ENCODE measurements around the gene STX1B. TPM values are rescaled to one million over a fixed set of nuclear protein-coding genes. Genes with fewer than 3 reads are reported as not detected.

STX1B gene
- total RNA-seq, 1 donor from 2014 or later = 0.32 TPM

DNA sequence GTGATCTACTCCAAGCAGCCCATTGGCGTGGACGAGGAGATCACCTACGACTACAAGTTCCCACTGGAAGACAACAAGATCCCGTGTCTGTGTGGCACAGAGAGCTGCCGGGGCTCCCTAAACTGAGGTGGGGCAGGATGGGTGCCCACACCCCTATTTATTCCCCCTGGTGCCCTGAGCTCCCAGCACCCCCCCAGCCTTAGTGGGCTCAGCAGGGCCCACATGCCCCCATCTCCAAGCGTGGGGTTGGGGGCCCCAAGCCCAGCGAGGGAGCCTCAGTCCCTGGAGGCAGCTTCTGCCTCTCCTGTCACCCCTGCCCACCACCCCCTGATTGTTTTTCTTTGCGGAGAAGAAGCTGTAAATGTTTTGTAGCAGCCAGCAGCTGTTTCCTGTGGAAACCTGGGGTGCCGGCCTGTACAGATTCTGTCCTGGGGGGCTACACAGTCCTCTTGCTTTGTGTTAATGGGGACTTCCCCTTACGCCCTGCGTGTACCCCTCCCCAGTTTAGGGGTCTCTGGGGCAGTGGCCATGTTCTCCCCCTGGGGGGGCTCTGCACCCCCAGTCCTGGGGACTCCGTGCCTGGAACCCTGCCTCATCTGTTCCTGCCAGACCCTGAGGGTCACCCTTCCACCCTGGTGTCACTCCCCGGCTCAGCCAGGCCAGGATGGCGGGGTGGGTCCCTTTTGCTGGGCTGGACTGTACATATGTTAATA lies 26.4 kb downstream of the STX1B start:
- no peak overlapping the region for H3K27ac ChIP-seq
- ATAC-seq (no peak), DNase-seq (no peak)
- no peaks in the 10 kb centered on the region for H3K27me3 ChIP-seq (ENCODE audit: low read depth)
- peaks cover 13% of the 10 kb centered on the region for H3K4me1 ChIP-seq
- no peak overlapping the region for H3K4me3 ChIP-seq
- intact Hi-C loops (cut with DNase I) = no loop called here
- no peaks in the 10 kb centered on the region for H3K9me3 ChIP-seq
- peaks cover 52% of the 10 kb centered on the region for H3K36me3 ChIP-seq
- TF ChIP-seq, protein P1, sequence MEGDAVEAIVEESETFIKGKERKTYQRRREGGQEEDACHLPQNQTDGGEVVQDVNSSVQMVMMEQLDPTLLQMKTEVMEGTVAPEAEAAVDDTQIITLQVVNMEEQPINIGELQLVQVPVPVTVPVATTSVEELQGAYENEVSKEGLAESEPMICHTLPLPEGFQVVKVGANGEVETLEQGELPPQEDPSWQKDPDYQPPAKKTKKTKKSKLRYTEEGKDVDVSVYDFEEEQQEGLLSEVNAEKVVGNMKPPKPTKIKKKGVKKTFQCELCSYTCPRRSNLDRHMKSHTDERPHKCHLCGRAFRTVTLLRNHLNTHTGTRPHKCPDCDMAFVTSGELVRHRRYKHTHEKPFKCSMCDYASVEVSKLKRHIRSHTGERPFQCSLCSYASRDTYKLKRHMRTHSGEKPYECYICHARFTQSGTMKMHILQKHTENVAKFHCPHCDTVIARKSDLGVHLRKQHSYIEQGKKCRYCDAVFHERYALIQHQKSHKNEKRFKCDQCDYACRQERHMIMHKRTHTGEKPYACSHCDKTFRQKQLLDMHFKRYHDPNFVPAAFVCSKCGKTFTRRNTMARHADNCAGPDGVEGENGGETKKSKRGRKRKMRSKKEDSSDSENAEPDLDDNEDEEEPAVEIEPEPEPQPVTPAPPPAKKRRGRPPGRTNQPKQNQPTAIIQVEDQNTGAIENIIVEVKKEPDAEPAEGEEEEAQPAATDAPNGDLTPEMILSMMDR (IDR thresholded peaks at IDR 0.05) = no peak

GRCh38 chr16:30983289-30983889 lies 27.0 kb downstream of the STX1B start:
- no peak for ATAC-seq
- Histone ChIP-seq H3K4me1 (peaks cover 13% of the 10 kb centered on the region), H3K27ac (no peak overlapping the region), H3K9me3 (no peaks in the 10 kb centered on the region), H3K4me3 (no peak overlapping the region), H3K36me3 (peaks cover 58% of the 10 kb centered on the region), H3K27me3 (ENCODE audit: low read depth) (no peaks in the 10 kb centered on the region)
- DNase-seq = no peak
- TF ChIP-seq, protein P1 (IDR thresholded peaks at IDR 0.05) = no peak
- intact Hi-C loops (cut with DNase I) = no loop called here

DNA sequence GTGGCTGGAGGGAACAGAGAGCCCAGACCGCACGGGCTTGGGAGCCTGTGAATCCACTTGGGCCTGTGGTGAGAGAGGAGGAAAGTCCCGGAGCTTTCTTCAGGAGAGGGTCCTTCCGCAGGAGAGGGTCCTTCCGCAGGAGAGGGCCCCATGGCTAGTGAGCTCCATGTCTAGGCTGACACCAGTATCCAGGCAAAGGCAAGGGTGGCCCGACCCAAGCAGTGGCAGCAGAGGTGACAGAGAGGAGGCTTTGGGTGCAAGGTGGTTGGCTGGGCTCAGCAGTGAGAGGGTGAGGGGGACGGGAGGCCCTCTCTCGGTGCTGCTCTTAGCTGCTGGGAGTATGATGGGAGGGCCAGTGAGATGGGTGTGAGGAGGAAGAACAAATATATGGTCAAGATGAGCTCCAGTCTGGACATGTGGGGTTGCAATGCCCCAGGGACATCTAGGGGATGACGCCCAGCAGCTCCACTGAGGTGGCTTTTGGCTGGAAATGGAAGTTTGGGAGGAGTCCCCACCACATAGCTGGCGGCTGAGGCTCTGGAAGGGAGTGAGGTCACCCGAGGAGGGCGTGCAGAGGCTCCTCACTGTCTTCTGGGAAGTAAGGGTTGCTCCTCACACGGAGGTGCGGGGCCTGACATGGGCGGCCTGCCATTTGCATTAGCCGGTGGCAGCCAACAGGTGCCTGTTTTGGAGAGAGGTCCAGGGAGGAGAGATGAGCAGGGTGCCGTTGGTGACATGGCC lies 27.7 kb downstream of the STX1B start:
- Histone ChIP-seq H3K27me3 (ENCODE audit: low read depth) (no peaks in the 10 kb centered on the region), H3K36me3 (peaks cover 65% of the 10 kb centered on the region), H3K9me3 (no peaks in the 10 kb centered on the region), H3K4me3 (no peak overlapping the region), H3K27ac (no peak overlapping the region), H3K4me1 (peaks cover 13% of the 10 kb centered on the region)
- DNase-seq (no peak), ATAC-seq (no peak)
- intact Hi-C loops (cut with DNase I) = no loop called here
- TF ChIP-seq, protein P1 (IDR thresholded peaks at IDR 0.05) = no peak

GRCh38 chr16:30980959-30981358 lies 29.5 kb downstream of the STX1B start:
- peaks cover 83% of the 10 kb centered on the region for H3K36me3 ChIP-seq

DNA sequence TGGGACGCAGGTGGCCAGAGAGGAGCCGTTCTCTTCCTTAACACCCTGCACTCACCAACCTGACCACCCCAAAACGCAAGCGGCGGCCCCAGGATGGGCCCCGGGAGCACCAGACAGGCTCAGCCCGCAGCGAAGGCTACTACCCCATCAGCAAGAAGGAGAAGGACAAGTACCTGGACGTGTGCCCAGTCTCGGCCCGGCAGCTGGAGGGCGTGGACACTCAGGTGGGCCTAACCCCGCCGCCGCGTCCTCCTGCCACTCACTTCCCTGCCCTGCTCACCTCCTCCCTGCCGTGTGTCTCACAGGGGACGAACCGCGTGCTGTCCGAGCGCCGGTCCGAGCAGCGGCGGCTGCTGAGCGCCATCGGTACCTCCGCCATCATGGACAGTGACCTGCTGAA lies 30.0 kb downstream of the STX1B start:
- peaks cover 88% of the 10 kb centered on the region for H3K36me3 ChIP-seq
- DNase-seq (no peak), ATAC-seq (no peak)
- no peaks in the 10 kb centered on the region for H3K27me3 ChIP-seq (ENCODE audit: low read depth)
- H3K4me3 ChIP-seq = no peak overlapping the region
- intact Hi-C loops (cut with DNase I) = no loop called here
- TF ChIP-seq, protein P1 (IDR thresholded peaks at IDR 0.05) = no peak
- H3K27ac ChIP-seq = no peak overlapping the region
- peaks cover 4% of the 10 kb centered on the region for H3K4me1 ChIP-seq
- H3K9me3 ChIP-seq = no peaks in the 10 kb centered on the region

More at GRCh38 chr16:30980959-30981358, 29.5 kb downstream of the STX1B start:
- Histone ChIP-seq H3K27me3 (ENCODE audit: low read depth) (no peaks in the 10 kb centered on the region), H3K4me3 (no peak overlapping the region), H3K27ac (no peak overlapping the region), H3K9me3 (no peaks in the 10 kb centered on the region), H3K4me1 (peaks cover 10% of the 10 kb centered on the region)
- no peak for DNase-seq
- intact Hi-C loops (cut with DNase I) = no loop called here
- ATAC-seq = no peak
- TF ChIP-seq, protein P1 (IDR thresholded peaks at IDR 0.05) = no peak

Measured in lower lobe of right lung (tissue), 2 donors.